GM13976 (cell line): ENCODE measurements around the gene PSMG4.

Experiments used
- DNase-seq: peaks from one replicate; pipeline ENCODE4 v3.0.0; 2012; ENCODE audit warnings: low spot score
- in situ Hi-C: fragments of 300-500 bp; cut with MboI; formaldehyde crosslinking; loops from one replicate; pipeline ENCODE4 v1.12.0; 2022; ENCODE audit warnings: low sequenced_read_pairs, mixed read lengths, inconsistent platforms; ENCODE audit not compliant: unreplicated experiment
- TF ChIP-seq, protein P1 (sequence below): IDR thresholded peaks from 2 replicates; pipeline ENCODE4 v1.5.1; 2012; ENCODE audit warnings: borderline replicate concordance, mild to moderate bottlenecking; ENCODE audit not compliant: insufficient read depth; ENCODE audit errors: extremely low read depth, missing control alignments, control extremely low read depth

The PSMG4 gene

DNA sequence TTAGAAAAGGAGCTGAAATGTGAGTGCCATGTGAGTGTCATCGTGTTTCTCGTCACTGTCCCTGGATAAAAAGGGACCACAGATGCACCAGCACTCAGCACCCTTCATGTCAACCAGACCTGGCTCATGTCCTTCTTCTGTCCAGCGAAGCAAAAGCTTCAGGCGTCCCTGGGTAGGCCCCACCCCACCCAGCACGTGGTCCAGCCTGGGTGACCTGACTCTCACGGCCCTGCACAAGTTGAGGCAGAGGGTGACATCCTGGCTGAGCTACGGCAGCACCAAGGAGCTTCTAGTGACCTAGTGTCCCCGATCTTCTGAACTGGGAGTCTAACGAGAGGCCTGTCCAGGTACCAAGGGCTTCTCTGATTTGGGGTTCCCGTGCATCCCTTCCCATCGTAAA, 37.8 kb downstream of the PSMG4 start:
- TF ChIP-seq, protein P1, sequence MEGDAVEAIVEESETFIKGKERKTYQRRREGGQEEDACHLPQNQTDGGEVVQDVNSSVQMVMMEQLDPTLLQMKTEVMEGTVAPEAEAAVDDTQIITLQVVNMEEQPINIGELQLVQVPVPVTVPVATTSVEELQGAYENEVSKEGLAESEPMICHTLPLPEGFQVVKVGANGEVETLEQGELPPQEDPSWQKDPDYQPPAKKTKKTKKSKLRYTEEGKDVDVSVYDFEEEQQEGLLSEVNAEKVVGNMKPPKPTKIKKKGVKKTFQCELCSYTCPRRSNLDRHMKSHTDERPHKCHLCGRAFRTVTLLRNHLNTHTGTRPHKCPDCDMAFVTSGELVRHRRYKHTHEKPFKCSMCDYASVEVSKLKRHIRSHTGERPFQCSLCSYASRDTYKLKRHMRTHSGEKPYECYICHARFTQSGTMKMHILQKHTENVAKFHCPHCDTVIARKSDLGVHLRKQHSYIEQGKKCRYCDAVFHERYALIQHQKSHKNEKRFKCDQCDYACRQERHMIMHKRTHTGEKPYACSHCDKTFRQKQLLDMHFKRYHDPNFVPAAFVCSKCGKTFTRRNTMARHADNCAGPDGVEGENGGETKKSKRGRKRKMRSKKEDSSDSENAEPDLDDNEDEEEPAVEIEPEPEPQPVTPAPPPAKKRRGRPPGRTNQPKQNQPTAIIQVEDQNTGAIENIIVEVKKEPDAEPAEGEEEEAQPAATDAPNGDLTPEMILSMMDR, result no peak
- DNase-seq, result no peak
- in situ Hi-C loops, result loop anchor here (25.0 kb wide), 2 partner anchors 166 to 691 kb away; partner anchors contain the start of gene SLC22A23

DNA sequence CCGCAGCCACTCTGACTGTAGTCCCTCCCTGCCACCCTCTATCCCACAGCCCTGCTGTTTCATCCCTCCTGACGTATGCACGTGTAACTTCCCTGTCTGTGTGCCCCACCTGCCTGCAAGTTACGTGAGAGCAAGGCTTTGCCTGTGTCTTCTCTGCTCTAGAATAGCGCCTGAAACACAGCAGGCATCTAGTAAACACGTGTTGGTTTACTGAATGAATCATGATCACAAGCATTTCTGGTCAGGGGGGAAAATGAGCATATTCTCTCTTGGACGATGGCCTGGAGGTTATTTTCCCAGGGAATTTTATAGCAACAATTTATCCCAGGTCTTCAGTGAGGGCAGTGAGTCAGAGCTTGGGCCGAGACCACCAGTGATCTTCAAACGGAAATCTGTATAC, 38.3 kb downstream of the PSMG4 start:
- in situ Hi-C loops, result loop anchor here (25.0 kb wide), 2 partner anchors 165 to 690 kb away; partner anchors contain the start of gene SLC22A23

DNA sequence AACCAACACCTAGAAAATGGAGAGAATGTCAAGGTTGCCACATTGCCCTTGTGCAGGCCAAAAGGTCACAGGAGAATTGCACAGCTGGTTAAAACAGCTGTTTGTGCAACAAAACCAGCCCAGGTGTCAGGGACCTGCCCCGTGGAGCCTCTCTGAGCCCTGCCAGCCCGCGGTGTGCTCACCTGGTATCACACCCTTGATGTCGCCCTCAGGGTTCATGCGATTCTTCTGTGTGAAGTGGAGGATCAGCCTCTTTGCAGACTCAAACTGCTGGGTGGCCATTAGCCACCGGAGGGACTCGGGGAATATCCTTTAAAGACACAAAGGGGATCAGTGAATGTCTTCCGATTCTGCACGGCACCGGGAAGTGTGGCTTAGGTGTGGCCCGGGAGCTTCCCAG, 39.2 kb downstream of the PSMG4 start:
- no peak for DNase-seq
- in situ Hi-C loops, result loop anchor here (25.0 kb wide), 2 partner anchors 164 to 689 kb away; partner anchors contain the start of gene SLC22A23
- TF ChIP-seq, protein P1, result no peak

More for the DNA sequence above, 38.3 kb downstream of the PSMG4 start:
- DNase-seq, result no peak
- TF ChIP-seq, protein P1, result no peak

DNA sequence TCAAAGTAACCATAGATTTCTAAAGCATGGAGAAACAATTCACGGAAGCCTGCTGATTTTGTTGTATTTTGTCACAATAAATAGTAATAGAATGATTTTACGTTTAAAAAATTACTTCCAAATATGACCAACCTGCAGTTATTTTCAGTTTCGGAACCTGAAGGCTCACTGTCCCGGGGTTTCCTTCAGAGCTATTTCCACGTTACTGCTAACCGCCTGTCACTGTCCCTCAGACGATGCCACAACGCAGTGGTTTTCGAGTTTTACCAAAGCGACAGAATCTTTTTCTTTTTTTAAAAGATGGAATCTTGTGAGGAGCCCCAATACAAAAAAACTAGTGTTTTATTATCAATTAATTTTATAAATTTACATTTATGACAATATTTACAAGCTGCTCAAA, 40.5 kb downstream of the PSMG4 start:
- DNase-seq, result no peak
- in situ Hi-C loops, result loop anchor here (25.0 kb wide), 2 partner anchors 163 to 688 kb away; partner anchors contain the start of gene SLC22A23
- TF ChIP-seq, protein P1, result no peak

DNA sequence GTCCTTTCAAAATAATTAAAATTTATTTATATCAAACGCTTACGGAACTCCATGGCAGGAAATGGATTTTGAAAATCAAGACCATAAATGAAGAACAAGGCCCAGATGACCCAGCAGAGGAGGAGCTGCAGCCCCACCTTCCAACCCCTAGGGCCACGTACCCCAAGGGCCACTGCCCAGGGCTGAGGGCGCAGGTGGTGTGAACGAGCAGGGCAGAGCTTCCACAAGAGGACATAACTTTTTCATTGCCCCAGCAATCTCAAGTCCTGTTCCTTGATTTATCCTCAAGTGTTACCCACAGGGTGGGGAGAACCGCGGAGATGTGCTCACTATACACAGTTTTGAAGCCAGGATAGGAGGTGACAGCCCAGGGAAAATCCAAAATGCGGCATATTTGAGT, 42.8 kb downstream of the PSMG4 start:
- TF ChIP-seq, protein P1, result no peak
- no peak for DNase-seq
- in situ Hi-C loops, result no loop called here

DNA sequence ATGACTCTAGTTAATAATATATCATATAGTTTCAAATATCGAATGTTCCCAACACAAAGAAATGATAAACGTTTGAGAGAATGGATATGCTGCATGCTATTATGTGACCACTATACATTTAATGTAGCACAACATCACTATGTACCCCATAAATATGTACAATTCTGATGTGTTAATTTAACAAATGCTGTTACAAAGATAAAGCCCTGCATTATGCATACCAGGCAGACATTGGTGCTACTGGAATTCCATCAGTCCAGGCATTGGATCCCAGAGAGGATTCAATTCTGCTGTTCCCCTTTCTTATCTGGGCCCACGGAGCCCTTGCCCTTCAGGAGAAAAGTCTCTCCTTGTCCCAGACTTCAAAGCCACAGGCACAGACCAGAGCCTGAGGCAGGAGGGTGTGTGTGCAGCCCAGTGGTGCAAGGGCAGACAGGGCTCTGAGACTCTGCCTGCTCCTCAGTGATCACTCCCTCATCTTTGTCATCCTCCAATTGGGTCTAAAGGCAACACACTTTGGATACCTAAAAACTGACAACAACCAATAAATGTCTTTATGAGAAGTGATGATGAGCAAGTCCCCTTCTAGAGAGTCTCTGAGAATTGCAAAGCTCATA, 45.2 kb downstream of the PSMG4 start:
- TF ChIP-seq, protein P1, result no peak
- in situ Hi-C loops, result no loop called here
- no peak for DNase-seq
